Measurements from ENCODE around the gene IRGQ.

DNA sequence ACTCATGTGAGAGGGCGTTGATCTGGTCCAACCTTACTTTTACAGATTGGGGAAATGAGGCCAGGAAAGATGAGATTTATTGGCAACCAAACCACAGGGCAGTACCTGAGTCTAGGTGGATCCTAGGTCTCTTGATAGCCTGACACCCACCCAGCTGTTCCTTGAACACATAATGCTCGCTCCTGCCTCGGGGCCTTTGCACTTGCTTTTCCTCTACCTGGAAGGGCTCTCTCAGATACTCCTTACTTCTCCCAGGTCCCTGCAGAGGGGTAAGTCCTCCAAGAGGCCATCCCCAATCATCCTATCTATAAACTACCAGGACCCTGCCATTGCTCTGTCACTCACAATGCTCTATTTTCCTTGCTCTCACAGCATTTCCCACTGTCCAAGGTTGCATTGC lies 55.6 kb downstream of the IRGQ start:
- TF ChIP-seq CTCF (IDR thresholded peaks at IDR 0.05) (no peak), POLR2A (IDR thresholded peaks at IDR 0.05) (no peak)

Data from Peyer's patch (tissue), 4 donors.